GM23338 (cell line): ENCODE data around the gene SORCS2. TPM values are rescaled to one million over a fixed set of nuclear protein-coding genes. Genes with fewer than 3 reads are reported as not detected.

ENCODE experiments used
- ATAC-seq: fragments of 200-7000 bp; cut with Tn5 transposase; 3 replicates; pipeline ENCODE4 v1.9.1; 2020
- DNase-seq: peaks from one replicate; pipeline ENCODE4 v3.0.0-alpha.2; 2015; ENCODE audit warnings: low spot score
- H2AFZ ChIP-seq: fragments of 200-600 bp; sonication (generic); 2 replicates; pipeline ENCODE4 v1.8.0; 2016; ENCODE audit warnings: antibody characterized with exemption, mild to moderate bottlenecking, moderate library complexity
- H3F3A ChIP-seq: fragments of 200-600 bp; sonication (generic); replicated peaks from 2 replicates; pipeline ENCODE4 v1.8.0; 2017; ENCODE audit warnings: antibody characterized with exemption, mixed run types, low read depth
- H3K27ac ChIP-seq: fragments of 200-600 bp; sonication (generic); 2 replicates; pipeline ENCODE4 v1.6.1; 2016; ENCODE audit warnings: low read depth
- H3K27me3 ChIP-seq: fragments of 200-600 bp; sonication (generic); 2 replicates; pipeline ENCODE4 v1.8.0; 2016; ENCODE audit warnings: mild to moderate bottlenecking, mixed run types, moderate library complexity; ENCODE audit not compliant: insufficient read depth
- H3K36me3 ChIP-seq: fragments of 200-600 bp; sonication (generic); 2 replicates; pipeline ENCODE4 v1.8.0; 2016; ENCODE audit warnings: mild to moderate bottlenecking; ENCODE audit not compliant: insufficient read depth
- H3K4me1 ChIP-seq: fragments of 200-600 bp; sonication (generic); 2 replicates; pipeline ENCODE4 v1.8.0; 2016; ENCODE audit warnings: mild to moderate bottlenecking, moderate library complexity; ENCODE audit not compliant: insufficient read depth
- H3K4me2 ChIP-seq: fragments of 200-600 bp; sonication (generic); 2 replicates; pipeline ENCODE4 v1.7.1; 2017; ENCODE audit warnings: mixed run types
- H3K4me3 ChIP-seq: fragments of 200-600 bp; sonication (generic); 2 replicates; pipeline ENCODE4 v1.6.1; 2016; ENCODE audit warnings: mixed run types
- H3K79me2 ChIP-seq: fragments of 200-600 bp; sonication (generic); replicated peaks from 2 replicates; pipeline ENCODE4 v1.8.0; 2017; ENCODE audit warnings: mild to moderate bottlenecking; ENCODE audit not compliant: insufficient read depth
- H3K9me2 ChIP-seq: fragments of 200-600 bp; sonication (generic); 2 replicates; pipeline ENCODE4 v1.8.0; 2017; ENCODE audit not compliant: insufficient read depth
- H4K20me1 ChIP-seq: fragments of 200-600 bp; sonication (generic); replicated peaks from 2 replicates; pipeline ENCODE4 v1.8.0; 2017; ENCODE audit warnings: mild to moderate bottlenecking; ENCODE audit not compliant: insufficient read depth
- H3K27ac Mint-ChIP-seq: 2 replicates; pipeline ENCODE4 v1.8.0; 2020; ENCODE audit warnings: inconsistent platforms, mild to moderate bottlenecking, moderate library complexity, mixed read lengths
- H3K27me3 Mint-ChIP-seq: 3 replicates; pipeline ENCODE4 v1.8.0; 2022; ENCODE audit warnings: low read depth, mild to moderate bottlenecking, moderate library complexity, mixed read lengths, inconsistent platforms; ENCODE audit not compliant: insufficient read depth, poor library complexity
- H3K36me3 Mint-ChIP-seq: 3 replicates; pipeline ENCODE4 v1.8.0; 2021; ENCODE audit warnings: low read depth, mild to moderate bottlenecking, inconsistent platforms, moderate library complexity, mixed read lengths
- H3K4me1 Mint-ChIP-seq: 3 replicates; pipeline ENCODE4 v1.8.0; 2020; ENCODE audit warnings: mild to moderate bottlenecking, inconsistent platforms, mixed read lengths
- H3K4me3 Mint-ChIP-seq: 3 replicates; pipeline ENCODE4 v1.8.0; 2021; ENCODE audit warnings: moderate library complexity, mild to moderate bottlenecking, inconsistent platforms, mixed read lengths
- H3K9me3 Mint-ChIP-seq: 3 replicates; pipeline ENCODE4 v1.8.0; 2020; ENCODE audit warnings: moderate library complexity, mild to moderate bottlenecking, inconsistent platforms, mixed read lengths
- EZH2phosphoT487 ChIP-seq: fragments of 200-600 bp; sonication (generic); IDR thresholded peaks from one replicate; pipeline ENCODE4 v1.8.1; 2018; ENCODE audit warnings: antibody characterized with exemption; ENCODE audit not compliant: unreplicated experiment
- JUNB ChIP-seq: IDR thresholded peaks from one replicate; pipeline ENCODE4 v1.6.1; 2016; ENCODE audit warnings: antibody characterized with exemption; ENCODE audit not compliant: unreplicated experiment
- NANOG ChIP-seq: IDR thresholded peaks from 2 replicates; pipeline ENCODE4 v1.6.1; 2016; ENCODE audit warnings: antibody characterized with exemption, borderline replicate concordance
- POLR2AphosphoS5 ChIP-seq: IDR thresholded peaks from 2 replicates; pipeline ENCODE4 v1.6.1; 2016; ENCODE audit warnings: antibody characterized with exemption, low read depth
- STAT1 ChIP-seq: IDR thresholded peaks from one replicate; pipeline ENCODE4 v1.6.1; 2016; ENCODE audit warnings: antibody characterized with exemption; ENCODE audit not compliant: unreplicated experiment
- ZNF114 ChIP-seq: fragments of 250-450 bp; sonication (Bioruptor Pico); IDR thresholded peaks from 2 replicates; pipeline ENCODE4 v1.5.0; 2020; ENCODE audit warnings: mild to moderate bottlenecking, moderate library complexity
- ZNF331 ChIP-seq: fragments of 250-450 bp; sonication (Bioruptor Pico); IDR thresholded peaks from 2 replicates; pipeline ENCODE4 v1.5.0; 2020; ENCODE audit warnings: low read depth, mild to moderate bottlenecking, moderate library complexity
- ZNF462 ChIP-seq: fragments of 250-450 bp; sonication (Bioruptor Pico); IDR thresholded peaks from 2 replicates; pipeline ENCODE4 v1.5.0; 2020; ENCODE audit warnings: mild to moderate bottlenecking, moderate library complexity
- polyA plus RNA-seq: library from polyadenylated mRNA; unstranded; fragments of >200 nt; fragmentation: Nextera tagmentation; extraction: Ambion mirVana; gene quantifications from 2 replicates; pipeline ENCODE4 v1.2.1, GENCODE V29; 2016
- total RNA-seq: library from RNA; depleted of rRNA; stranded (reverse); fragments of >200 nt; shearing (Covaris generic); gene quantifications from 2 replicates; pipeline ENCODE4 v1.2.3, GENCODE V29; 2014
- TF ChIP-seq, protein P1 (sequence below): IDR thresholded peaks from one replicate; pipeline ENCODE4 v1.6.1; 2018; ENCODE audit warnings: antibody characterized with exemption; ENCODE audit not compliant: unreplicated experiment
- TF ChIP-seq, protein P2 (sequence below): IDR thresholded peaks from 2 replicates; pipeline ENCODE4 v1.6.1; 2016; ENCODE audit warnings: antibody characterized with exemption

SORCS2 gene
- total and polyA plus RNA-seq, 2 experiments from 2014 or later: 0.47 to 2.4 TPM

DNA sequence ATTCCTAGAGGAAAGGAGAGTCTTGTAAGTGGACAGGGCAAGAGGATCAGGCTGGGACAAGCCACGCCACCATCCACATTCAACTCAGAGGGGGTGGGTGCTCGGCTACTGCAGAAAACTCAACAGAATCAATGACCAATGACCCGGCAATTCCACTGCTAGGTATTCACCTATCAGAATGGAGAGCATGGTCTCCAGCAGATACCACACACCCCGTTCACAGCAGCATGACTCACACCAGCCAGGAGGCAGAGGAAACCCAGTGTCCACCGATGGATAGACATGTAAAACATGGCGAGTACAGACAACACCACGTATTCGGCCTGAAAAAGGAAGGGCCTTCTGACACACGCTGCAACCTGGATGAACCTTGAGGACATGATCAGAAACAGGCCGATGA is 571.5 kb downstream of the SORCS2 start (continued):
- TF ChIP-seq, protein P1, sequence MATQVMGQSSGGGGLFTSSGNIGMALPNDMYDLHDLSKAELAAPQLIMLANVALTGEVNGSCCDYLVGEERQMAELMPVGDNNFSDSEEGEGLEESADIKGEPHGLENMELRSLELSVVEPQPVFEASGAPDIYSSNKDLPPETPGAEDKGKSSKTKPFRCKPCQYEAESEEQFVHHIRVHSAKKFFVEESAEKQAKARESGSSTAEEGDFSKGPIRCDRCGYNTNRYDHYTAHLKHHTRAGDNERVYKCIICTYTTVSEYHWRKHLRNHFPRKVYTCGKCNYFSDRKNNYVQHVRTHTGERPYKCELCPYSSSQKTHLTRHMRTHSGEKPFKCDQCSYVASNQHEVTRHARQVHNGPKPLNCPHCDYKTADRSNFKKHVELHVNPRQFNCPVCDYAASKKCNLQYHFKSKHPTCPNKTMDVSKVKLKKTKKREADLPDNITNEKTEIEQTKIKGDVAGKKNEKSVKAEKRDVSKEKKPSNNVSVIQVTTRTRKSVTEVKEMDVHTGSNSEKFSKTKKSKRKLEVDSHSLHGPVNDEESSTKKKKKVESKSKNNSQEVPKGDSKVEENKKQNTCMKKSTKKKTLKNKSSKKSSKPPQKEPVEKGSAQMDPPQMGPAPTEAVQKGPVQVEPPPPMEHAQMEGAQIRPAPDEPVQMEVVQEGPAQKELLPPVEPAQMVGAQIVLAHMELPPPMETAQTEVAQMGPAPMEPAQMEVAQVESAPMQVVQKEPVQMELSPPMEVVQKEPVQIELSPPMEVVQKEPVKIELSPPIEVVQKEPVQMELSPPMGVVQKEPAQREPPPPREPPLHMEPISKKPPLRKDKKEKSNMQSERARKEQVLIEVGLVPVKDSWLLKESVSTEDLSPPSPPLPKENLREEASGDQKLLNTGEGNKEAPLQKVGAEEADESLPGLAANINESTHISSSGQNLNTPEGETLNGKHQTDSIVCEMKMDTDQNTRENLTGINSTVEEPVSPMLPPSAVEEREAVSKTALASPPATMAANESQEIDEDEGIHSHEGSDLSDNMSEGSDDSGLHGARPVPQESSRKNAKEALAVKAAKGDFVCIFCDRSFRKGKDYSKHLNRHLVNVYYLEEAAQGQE: no peak
- TF ChIP-seq STAT1: no peak

GRCh38 chr4:7764466-7764865 is 572.1 kb downstream of the SORCS2 start:
- Histone ChIP-seq H3K4me2 (no peak overlapping the region), H3K27me3 (no peaks in the 10 kb centered on the region), H3K4me1 (no peaks in the 10 kb centered on the region), H3K27ac (no peak overlapping the region), H4K20me1 (no peaks in the 10 kb centered on the region), H3K79me2 (no peaks in the 10 kb centered on the region), H3K36me3 (no peaks in the 10 kb centered on the region), H3K4me3 (no peak overlapping the region), H3F3A (0 out of 2 replicates have a peak, but pooled peaks cover 5% of the 10 kb centered on the region), H3K9me2 (no peaks in the 10 kb centered on the region), H2AFZ (no peak overlapping the region)
- DNase-seq: no peak
- peaks cover 9% of the 10 kb centered on the region; the same call in 2 of the 3 replicates for H3K36me3 Mint-ChIP-seq
- peaks cover 13% of the 10 kb centered on the region for H3K4me1 Mint-ChIP-seq
- no peaks in the 10 kb centered on the region for H3K9me3 Mint-ChIP-seq
- ATAC-seq: no peak
- H3K27me3 Mint-ChIP-seq: peaks cover 3% of the 10 kb centered on the region
- no peak for TF ChIP-seq NANOG
- H3K27ac Mint-ChIP-seq: no peak overlapping the region
- no peak overlapping the region for H3K4me3 Mint-ChIP-seq

- no peak overlapping the region for H3K4me2 ChIP-seq
- H3K9me2 ChIP-seq: no peaks in the 10 kb centered on the region
- no peaks in the 10 kb centered on the region for H3K79me2 ChIP-seq
- no peak overlapping the region for H3K4me3 ChIP-seq
- H3F3A ChIP-seq: 0 out of 2 replicates have a peak, but pooled peaks cover 5% of the 10 kb centered on the region
- Mint-ChIP-seq H3K9me3 (no peaks in the 10 kb centered on the region), H3K4me3 (no peak overlapping the region), H3K4me1 (peaks cover 23% of the 10 kb centered on the region), H3K36me3 (peaks cover 9% of the 10 kb centered on the region; the same call in 2 of the 3 replicates), H3K27ac (no peak overlapping the region), H3K27me3 (peaks cover 11% of the 10 kb centered on the region)
- no peaks in the 10 kb centered on the region for H3K4me1 ChIP-seq
- H3K27me3 ChIP-seq: no peaks in the 10 kb centered on the region
- TF ChIP-seq EZH2phosphoT487: no peak
- no peak for TF ChIP-seq ZNF331 (CRISPR knock-in tag)
- TF ChIP-seq, protein P2, sequence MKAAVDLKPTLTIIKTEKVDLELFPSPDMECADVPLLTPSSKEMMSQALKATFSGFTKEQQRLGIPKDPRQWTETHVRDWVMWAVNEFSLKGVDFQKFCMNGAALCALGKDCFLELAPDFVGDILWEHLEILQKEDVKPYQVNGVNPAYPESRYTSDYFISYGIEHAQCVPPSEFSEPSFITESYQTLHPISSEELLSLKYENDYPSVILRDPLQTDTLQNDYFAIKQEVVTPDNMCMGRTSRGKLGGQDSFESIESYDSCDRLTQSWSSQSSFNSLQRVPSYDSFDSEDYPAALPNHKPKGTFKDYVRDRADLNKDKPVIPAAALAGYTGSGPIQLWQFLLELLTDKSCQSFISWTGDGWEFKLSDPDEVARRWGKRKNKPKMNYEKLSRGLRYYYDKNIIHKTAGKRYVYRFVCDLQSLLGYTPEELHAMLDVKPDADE: no peak
- no peak for TF ChIP-seq STAT1
- no peak for TF ChIP-seq POLR2AphosphoS5
- no peak for TF ChIP-seq JUNB
- no peak for TF ChIP-seq NANOG
- TF ChIP-seq ZNF114: no peak
- TF ChIP-seq ZNF462 (CRISPR knock-in tag): no peak
- ATAC-seq (no peak), DNase-seq (no peak)
- no peak overlapping the region for H2AFZ ChIP-seq
- no peaks in the 10 kb centered on the region for H3K36me3 ChIP-seq
- H4K20me1 ChIP-seq: no peaks in the 10 kb centered on the region
- H3K27ac ChIP-seq: no peak overlapping the region
Measured at GRCh38 chr4:7765666-7766065, 573.3 kb downstream of the SORCS2 start.
